Measurements from ENCODE around the gene LYPLAL1.

The LYPLAL1 gene

GRCh38 chr1:219152751-219153150 lies 20.9 kb upstream of the LYPLAL1 start:
- Histone ChIP-seq H3K9me2 (replicated peaks; ENCODE audit: insufficient read depth, low read length) (no peaks in the 10 kb centered on the region), H3K4me2 (ENCODE audit: low read depth, low read length, poor library complexity, severe bottlenecking) (no peak overlapping the region), H3K9me3 (ENCODE audit: insufficient read depth, low read length) (no peaks in the 10 kb centered on the region), H3K9ac (ENCODE audit: low read length) (no peak overlapping the region), H3K27ac (ENCODE audit: low read depth, low read length) (no peak overlapping the region), H3K79me2 (ENCODE audit: insufficient read depth, low read length) (no peaks in the 10 kb centered on the region), H3K27me3 (ENCODE audit: low read length) (no peaks in the 10 kb centered on the region), H3K36me3 (ENCODE audit: low read length) (no peaks in the 10 kb centered on the region), H3F3A (ENCODE audit: insufficient read depth) (no peaks in the 10 kb centered on the region), H3K4me3 (ENCODE audit: insufficient read depth, low read length, poor library complexity, severe bottlenecking) (no peak overlapping the region), H4K20me1 (ENCODE audit: low read depth, low read length) (no peaks in the 10 kb centered on the region), H2AFZ (ENCODE audit: low read depth, low read length, severe bottlenecking) (no peak overlapping the region)
- TF ChIP-seq EZH2phosphoT487 (conservative IDR thresholded peaks at IDR 0.05; ENCODE audit: low read length): no peak
- TF ChIP-seq, protein P1, sequence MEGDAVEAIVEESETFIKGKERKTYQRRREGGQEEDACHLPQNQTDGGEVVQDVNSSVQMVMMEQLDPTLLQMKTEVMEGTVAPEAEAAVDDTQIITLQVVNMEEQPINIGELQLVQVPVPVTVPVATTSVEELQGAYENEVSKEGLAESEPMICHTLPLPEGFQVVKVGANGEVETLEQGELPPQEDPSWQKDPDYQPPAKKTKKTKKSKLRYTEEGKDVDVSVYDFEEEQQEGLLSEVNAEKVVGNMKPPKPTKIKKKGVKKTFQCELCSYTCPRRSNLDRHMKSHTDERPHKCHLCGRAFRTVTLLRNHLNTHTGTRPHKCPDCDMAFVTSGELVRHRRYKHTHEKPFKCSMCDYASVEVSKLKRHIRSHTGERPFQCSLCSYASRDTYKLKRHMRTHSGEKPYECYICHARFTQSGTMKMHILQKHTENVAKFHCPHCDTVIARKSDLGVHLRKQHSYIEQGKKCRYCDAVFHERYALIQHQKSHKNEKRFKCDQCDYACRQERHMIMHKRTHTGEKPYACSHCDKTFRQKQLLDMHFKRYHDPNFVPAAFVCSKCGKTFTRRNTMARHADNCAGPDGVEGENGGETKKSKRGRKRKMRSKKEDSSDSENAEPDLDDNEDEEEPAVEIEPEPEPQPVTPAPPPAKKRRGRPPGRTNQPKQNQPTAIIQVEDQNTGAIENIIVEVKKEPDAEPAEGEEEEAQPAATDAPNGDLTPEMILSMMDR (IDR thresholded peaks at IDR 0.05; ENCODE audit: insufficient read depth, low read length, poor library complexity, severe bottlenecking): no peak

- Histone ChIP-seq H3K79me2 (ENCODE audit: insufficient read depth, low read length) (no peaks in the 10 kb centered on the region), H3F3A (ENCODE audit: insufficient read depth) (no peaks in the 10 kb centered on the region), H3K9me2 (replicated peaks; ENCODE audit: insufficient read depth, low read length) (no peaks in the 10 kb centered on the region), H3K4me2 (ENCODE audit: low read depth, low read length, poor library complexity, severe bottlenecking) (no peak overlapping the region), H3K4me3 (ENCODE audit: insufficient read depth, low read length, poor library complexity, severe bottlenecking) (no peak overlapping the region), H4K20me1 (ENCODE audit: low read depth, low read length) (no peaks in the 10 kb centered on the region), H3K27me3 (ENCODE audit: low read length) (no peaks in the 10 kb centered on the region), H3K27ac (ENCODE audit: low read depth, low read length) (no peak overlapping the region), H3K9me3 (ENCODE audit: insufficient read depth, low read length) (no peaks in the 10 kb centered on the region), H2AFZ (ENCODE audit: low read depth, low read length, severe bottlenecking) (no peak overlapping the region), H3K9ac (ENCODE audit: low read length) (no peak overlapping the region), H3K36me3 (ENCODE audit: low read length) (no peaks in the 10 kb centered on the region)
- TF ChIP-seq, protein P1 (IDR thresholded peaks at IDR 0.05; ENCODE audit: insufficient read depth, low read length, poor library complexity, severe bottlenecking): no peak
- no peak for TF ChIP-seq EZH2phosphoT487 (conservative IDR thresholded peaks at IDR 0.05; ENCODE audit: low read length)
Observed at GRCh38 chr1:219153723-219154122, 20.0 kb upstream of the LYPLAL1 start.

- no peaks in the 10 kb centered on the region for H4K20me1 ChIP-seq (ENCODE audit: low read depth, low read length)
- H3K4me3 ChIP-seq (ENCODE audit: insufficient read depth, low read length, poor library complexity, severe bottlenecking): no peak overlapping the region
Observed at GRCh38 chr1:219155135-219155534, 18.5 kb upstream of the LYPLAL1 start.

More at GRCh38 chr1:219155135-219155534, 18.5 kb upstream of the LYPLAL1 start:
- H2AFZ ChIP-seq (ENCODE audit: low read depth, low read length, severe bottlenecking): no peak overlapping the region
- H3K79me2 ChIP-seq (ENCODE audit: insufficient read depth, low read length): no peaks in the 10 kb centered on the region
- H3F3A ChIP-seq (ENCODE audit: insufficient read depth): no peaks in the 10 kb centered on the region
- H3K9ac ChIP-seq (ENCODE audit: low read length): no peak overlapping the region
- no peak overlapping the region for H3K4me2 ChIP-seq (ENCODE audit: low read depth, low read length, poor library complexity, severe bottlenecking)
- no peaks in the 10 kb centered on the region for H3K36me3 ChIP-seq (ENCODE audit: low read length)
- H3K9me2 ChIP-seq (replicated peaks; ENCODE audit: insufficient read depth, low read length): no peaks in the 10 kb centered on the region
- no peak overlapping the region for H3K27ac ChIP-seq (ENCODE audit: low read depth, low read length)
- TF ChIP-seq, protein P1 (IDR thresholded peaks at IDR 0.05; ENCODE audit: insufficient read depth, low read length, poor library complexity, severe bottlenecking): no peak
- no peak for TF ChIP-seq EZH2phosphoT487 (conservative IDR thresholded peaks at IDR 0.05; ENCODE audit: low read length)
- no peaks in the 10 kb centered on the region for H3K9me3 ChIP-seq (ENCODE audit: insufficient read depth, low read length)
- no peaks in the 10 kb centered on the region for H3K27me3 ChIP-seq (ENCODE audit: low read length)

Measured in SU-DHL-6 (cell line).